Peyer's patch (tissue), 4 donors: ENCODE measurements around the gene PRM1.

Experiments
- POLR2A ChIP-seq, 2 donors: fragments of 450-650 bp; IDR thresholded peaks; one replicate each; pipeline ENCODE4 v1.5.1; 2017; ENCODE audit warnings: antibody characterized with exemption in 2 of 2, mild to moderate bottlenecking in 2 of 2, moderate library complexity in 2 of 2
- TF ChIP-seq, protein P1 (sequence below), 6 experiments: fragments of 450-650 bp in 4 of 6; fragments of 200-600 bp in 2 of 6; sonication (generic) in 1 of 6; IDR thresholded peaks; one replicate each; pipeline ENCODE4 v1.5.1; 2017 to 2019; ENCODE audit warnings: antibody characterized with exemption in 6 of 6, mild to moderate bottlenecking in 3 of 6, moderate library complexity in 1 of 6

DNA sequence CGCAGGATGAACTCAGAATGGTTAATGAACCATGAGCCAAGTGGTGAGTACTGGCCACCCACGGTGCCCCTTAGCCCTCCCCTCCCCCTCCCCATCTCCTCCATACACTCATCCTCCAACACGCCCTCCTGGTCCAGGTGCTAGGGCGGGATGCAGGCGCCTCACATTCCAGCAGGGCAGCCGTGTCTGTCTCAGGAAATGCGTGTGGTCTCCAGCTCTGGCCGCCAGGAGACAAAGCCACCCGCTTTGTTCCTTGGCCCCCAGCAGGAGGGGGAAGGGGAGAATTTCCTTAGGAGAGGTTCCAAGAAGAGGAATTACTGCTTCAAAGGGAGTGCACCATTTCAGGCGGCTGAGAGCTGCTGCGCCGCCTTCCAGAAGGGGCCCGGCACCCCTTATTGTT, 34.4 kb upstream of the PRM1 start:
- no peak for TF ChIP-seq POLR2A (IDR thresholded peaks at IDR 0.05)
- TF ChIP-seq, protein P1, sequence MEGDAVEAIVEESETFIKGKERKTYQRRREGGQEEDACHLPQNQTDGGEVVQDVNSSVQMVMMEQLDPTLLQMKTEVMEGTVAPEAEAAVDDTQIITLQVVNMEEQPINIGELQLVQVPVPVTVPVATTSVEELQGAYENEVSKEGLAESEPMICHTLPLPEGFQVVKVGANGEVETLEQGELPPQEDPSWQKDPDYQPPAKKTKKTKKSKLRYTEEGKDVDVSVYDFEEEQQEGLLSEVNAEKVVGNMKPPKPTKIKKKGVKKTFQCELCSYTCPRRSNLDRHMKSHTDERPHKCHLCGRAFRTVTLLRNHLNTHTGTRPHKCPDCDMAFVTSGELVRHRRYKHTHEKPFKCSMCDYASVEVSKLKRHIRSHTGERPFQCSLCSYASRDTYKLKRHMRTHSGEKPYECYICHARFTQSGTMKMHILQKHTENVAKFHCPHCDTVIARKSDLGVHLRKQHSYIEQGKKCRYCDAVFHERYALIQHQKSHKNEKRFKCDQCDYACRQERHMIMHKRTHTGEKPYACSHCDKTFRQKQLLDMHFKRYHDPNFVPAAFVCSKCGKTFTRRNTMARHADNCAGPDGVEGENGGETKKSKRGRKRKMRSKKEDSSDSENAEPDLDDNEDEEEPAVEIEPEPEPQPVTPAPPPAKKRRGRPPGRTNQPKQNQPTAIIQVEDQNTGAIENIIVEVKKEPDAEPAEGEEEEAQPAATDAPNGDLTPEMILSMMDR (IDR thresholded peaks at IDR 0.05): no peak
